Ovary (tissue), 3 donors: Measurements from ENCODE around the gene MAP4K2.
A peak's percentile ranks its signal among the peaks of the same experiment; 100 is the strongest.

Experiments
- CTCF ChIP-seq, 3 donors: fragments of 450-650 bp in 2 of 3; fragments of 200-600 bp in 1 of 3; IDR thresholded peaks; one replicate each; pipeline versions ENCODE4 v1.5.1 to v1.8.0; 2016 to 2022; ENCODE audit warnings: antibody characterized with exemption in 3 of 3, mild to moderate bottlenecking in 1 of 3
- POLR2A ChIP-seq: fragments of 450-650 bp; IDR thresholded peaks from one replicate; pipeline ENCODE4 v1.6.1; 2017; ENCODE audit warnings: antibody characterized with exemption, mild to moderate bottlenecking, moderate library complexity
- donor health status: DM: no; HTN: no; CAD: no.

GRCh38 chr11:64810271-64810890 is 7.4 kb upstream of the MAP4K2 start, which contains the start of gene MEN1:
- TF ChIP-seq CTCF (IDR thresholded peaks at IDR 0.05) (no peak), POLR2A (peak; percentile 38)
